Measurements from ENCODE around the gene ZNF335.
A peak's percentile ranks its signal among the peaks of the same experiment; 100 is the strongest.
"Not testable (repeated sequence)": the region's sequence is repeated elsewhere in the genome, so short reads cannot be mapped to it uniquely, and the experiment has no call there.

The ZNF335 gene

GRCh38 chr20:45970646-45971424 is 1.2 kb downstream of the ZNF335 start:
- peak; percentile 27 to 58 for DNase-seq

GRCh38 chr20:45969712-45970634 is 2.0 kb downstream of the ZNF335 start:
- peak; percentile 53 to 74 for DNase-seq

- no peak for DNase-seq
These were observed 2.9 kb downstream of the ZNF335 start for GRCh38 chr20:45968801-45969711.

- DNase-seq, result no peak
These were observed 3.8 kb downstream of the ZNF335 start for GRCh38 chr20:45968081-45968671.

GRCh38 chr20:45967551-45968080 is 4.4 kb downstream of the ZNF335 start:
- DNase-seq, result no peak

- no peak for DNase-seq
These were observed 6.6 kb downstream of the ZNF335 start for GRCh38 chr20:45965169-45966002.

- DNase-seq, result no peak
These were observed 8.0 kb downstream of the ZNF335 start for GRCh38 chr20:45964006-45964400.

- DNase-seq, result peak in 1 of 2 experiments; percentile 65
These were observed 8.7 kb downstream of the ZNF335 start for GRCh38 chr20:45963059-45964005.

GRCh38 chr20:45962031-45962755 is 9.8 kb downstream of the ZNF335 start:
- DNase-seq, result no peak

- no peak for DNase-seq
These were observed 11.9 kb downstream of the ZNF335 start for GRCh38 chr20:45959956-45960630.

- no peak for DNase-seq
These were observed 12.9 kb downstream of the ZNF335 start for GRCh38 chr20:45959126-45959525.

GRCh38 chr20:45958593-45958992 is 13.4 kb downstream of the ZNF335 start:
- no peak for DNase-seq

- DNase-seq, result no peak
These were observed 14.7 kb downstream of the ZNF335 start for GRCh38 chr20:45957021-45957941.

- DNase-seq, result not testable (repeated sequence)
These were observed 15.7 kb downstream of the ZNF335 start for GRCh38 chr20:45956326-45956725.

- no peak for DNase-seq
These were observed 18.3 kb downstream of the ZNF335 start for GRCh38 chr20:45953672-45954071.

GRCh38 chr20:45952861-45953260 is 19.1 kb downstream of the ZNF335 start:
- no peak for DNase-seq

Measured in NCI-H524 (cell line).